Bronchial epithelial cell (primary cell): ENCODE results near the gene DCDC2C. TPM values are rescaled to one million over a fixed set of nuclear protein-coding genes. Genes with fewer than 3 reads are reported as not detected.

Experiments used
- DNase-seq: peaks from one replicate; pipeline ENCODE4 v3.0.0-alpha.2; 2010; ENCODE audit warnings: low read depth
- FAIRE-seq: peaks from 2 replicates; lab custom pipeline; 2011; peaks lifted over from hg19 to GRCh38; lab: Jason Lieb, UNC
- H3K27me3 ChIP-seq: 2 replicates; pipeline ENCODE4 v1.5.1; 2011; ENCODE audit warnings: low read length; ENCODE audit not compliant: control insufficient read depth, insufficient read depth
- H3K36me3 ChIP-seq: 2 replicates; pipeline ENCODE4 v1.5.1; 2011; ENCODE audit warnings: low read length; ENCODE audit not compliant: control insufficient read depth, insufficient read depth
- H3K4me3 ChIP-seq: 2 replicates; pipeline ENCODE4 v1.5.1; 2011; ENCODE audit warnings: mild to moderate bottlenecking, low read depth, low read length, control low read depth
- total RNA-seq: library from RNA; depleted of rRNA; stranded (reverse); fragments of >200 nt; gene quantifications from 2 replicates; pipeline ENCODE4 v1.2.1, GENCODE V29; 2014
- TF ChIP-seq, protein P1 (sequence below): IDR thresholded peaks from 2 replicates; pipeline ENCODE4 v1.5.1; 2011; ENCODE audit warnings: mild to moderate bottlenecking, moderate library complexity, low read length, control low read depth, inconsistent platforms; ENCODE audit not compliant: insufficient read depth, severe bottlenecking

The DCDC2C gene
- total RNA-seq, 1 donor from 2014 or later: not detected

DNA sequence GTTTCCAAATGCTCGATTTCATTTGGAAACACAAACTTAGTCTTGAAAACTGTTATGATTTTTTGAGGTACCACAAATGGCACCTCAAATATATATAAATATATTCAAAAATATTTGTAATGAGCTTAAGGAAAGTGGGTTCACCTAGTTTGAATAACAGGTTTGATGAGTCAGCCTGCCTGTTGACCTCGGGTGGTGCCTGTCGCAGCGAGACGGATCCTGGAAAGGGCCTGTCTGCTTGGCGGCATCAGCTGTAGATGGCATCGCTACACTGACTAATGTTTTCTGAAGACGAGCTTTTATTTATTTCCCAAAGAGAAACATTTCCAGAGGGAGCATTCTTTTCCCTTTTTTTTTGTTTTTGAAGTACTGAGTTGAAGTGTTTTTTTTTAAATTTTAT lies 38.5 kb upstream of the DCDC2C start:
- TF ChIP-seq, protein P1, sequence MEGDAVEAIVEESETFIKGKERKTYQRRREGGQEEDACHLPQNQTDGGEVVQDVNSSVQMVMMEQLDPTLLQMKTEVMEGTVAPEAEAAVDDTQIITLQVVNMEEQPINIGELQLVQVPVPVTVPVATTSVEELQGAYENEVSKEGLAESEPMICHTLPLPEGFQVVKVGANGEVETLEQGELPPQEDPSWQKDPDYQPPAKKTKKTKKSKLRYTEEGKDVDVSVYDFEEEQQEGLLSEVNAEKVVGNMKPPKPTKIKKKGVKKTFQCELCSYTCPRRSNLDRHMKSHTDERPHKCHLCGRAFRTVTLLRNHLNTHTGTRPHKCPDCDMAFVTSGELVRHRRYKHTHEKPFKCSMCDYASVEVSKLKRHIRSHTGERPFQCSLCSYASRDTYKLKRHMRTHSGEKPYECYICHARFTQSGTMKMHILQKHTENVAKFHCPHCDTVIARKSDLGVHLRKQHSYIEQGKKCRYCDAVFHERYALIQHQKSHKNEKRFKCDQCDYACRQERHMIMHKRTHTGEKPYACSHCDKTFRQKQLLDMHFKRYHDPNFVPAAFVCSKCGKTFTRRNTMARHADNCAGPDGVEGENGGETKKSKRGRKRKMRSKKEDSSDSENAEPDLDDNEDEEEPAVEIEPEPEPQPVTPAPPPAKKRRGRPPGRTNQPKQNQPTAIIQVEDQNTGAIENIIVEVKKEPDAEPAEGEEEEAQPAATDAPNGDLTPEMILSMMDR: no peak
- FAIRE-seq (no peak), DNase-seq (no peak)
- H3K27me3 ChIP-seq: no peaks in the 10 kb centered on the region
- H3K36me3 ChIP-seq: no peaks in the 10 kb centered on the region
- no peak overlapping the region for H3K4me3 ChIP-seq

DNA sequence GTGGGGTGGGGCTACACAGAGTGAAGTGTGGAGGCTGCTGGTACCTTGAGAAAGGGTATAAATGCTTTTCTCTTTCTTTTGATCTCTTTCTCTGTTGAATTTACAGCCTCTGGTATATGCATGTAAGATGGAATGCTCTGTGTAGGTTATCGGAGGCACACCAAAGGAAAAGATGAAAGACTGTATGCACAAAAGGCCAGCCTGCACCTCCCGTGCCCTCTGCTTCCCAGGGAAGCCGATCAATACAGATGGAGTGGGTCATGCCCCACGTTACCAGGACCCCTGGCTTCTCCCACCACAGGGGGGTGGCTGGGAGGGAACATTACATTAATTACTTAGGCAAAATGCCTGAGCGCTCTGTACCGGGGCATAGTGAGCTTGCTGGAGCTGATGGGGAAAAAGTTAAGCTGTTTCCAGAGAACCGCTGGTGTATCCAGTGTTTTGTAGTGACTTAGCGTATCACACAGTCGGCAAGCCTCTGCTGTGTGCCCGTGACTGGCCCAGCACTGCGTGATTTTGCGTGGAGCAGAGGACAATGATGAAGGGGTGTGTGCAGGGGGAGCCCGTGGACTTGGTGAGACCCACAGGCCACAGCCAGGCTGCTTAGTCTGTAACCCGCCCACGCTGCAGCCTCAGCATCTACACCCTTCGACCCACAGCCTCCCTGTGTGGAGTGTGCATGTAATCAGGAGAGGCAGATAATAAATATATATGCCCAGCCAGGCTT lies 37.3 kb upstream of the DCDC2C start:
- no peaks in the 10 kb centered on the region for H3K27me3 ChIP-seq
- FAIRE-seq: no peak
- DNase-seq: no peak
- TF ChIP-seq, protein P1: no peak
- H3K36me3 ChIP-seq: no peaks in the 10 kb centered on the region
- H3K4me3 ChIP-seq: no peak overlapping the region

DNA sequence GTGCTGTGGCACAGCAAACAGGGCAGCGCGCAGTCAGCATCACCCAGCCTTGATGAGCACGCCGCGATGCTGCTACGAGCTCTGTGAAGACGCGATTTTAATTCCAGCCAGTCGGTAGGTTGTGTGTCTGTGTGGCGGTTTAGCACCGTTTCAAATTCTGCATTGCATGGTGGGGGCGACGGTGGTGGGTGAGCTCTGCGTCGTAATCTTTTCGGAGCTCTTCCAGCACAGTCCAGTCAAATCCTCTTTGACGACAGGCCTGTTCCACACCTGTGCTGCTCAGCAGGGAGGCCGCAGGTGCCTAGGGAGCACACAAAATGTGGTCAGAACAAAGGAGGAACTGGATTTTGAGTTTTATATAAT lies 36.8 kb upstream of the DCDC2C start:
- H3K36me3 ChIP-seq: no peaks in the 10 kb centered on the region
- no peak for DNase-seq
- H3K4me3 ChIP-seq: no peak overlapping the region
- no peak for FAIRE-seq
- no peaks in the 10 kb centered on the region for H3K27me3 ChIP-seq
- TF ChIP-seq, protein P1: no peak

DNA sequence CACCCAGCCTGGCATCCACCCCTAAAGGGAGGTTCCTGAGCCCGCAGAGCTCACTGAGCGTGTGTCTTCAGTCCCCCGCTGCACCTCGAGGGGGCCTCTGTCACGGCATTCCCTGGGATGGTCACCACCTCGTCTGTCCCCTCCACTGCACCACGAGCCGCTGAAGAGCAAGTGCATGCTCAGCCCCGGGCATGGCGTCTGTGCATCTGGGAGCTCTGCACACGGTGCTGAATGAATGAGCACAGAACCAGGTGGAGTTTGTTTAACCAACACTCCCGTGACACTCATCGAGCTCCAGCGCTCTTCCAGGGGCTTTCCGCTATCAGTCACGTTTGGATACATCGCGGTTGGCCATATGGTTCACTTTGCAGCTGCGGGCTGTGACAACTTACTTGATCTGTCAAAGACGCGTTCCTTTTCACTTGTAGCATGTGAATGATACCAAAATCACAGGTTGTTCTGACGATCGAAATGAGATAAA lies 36.2 kb upstream of the DCDC2C start:
- Histone ChIP-seq H3K36me3 (no peaks in the 10 kb centered on the region), H3K4me3 (no peak overlapping the region), H3K27me3 (no peaks in the 10 kb centered on the region)
- TF ChIP-seq, protein P1: no peak
- DNase-seq: no peak
- no peak for FAIRE-seq

DNA sequence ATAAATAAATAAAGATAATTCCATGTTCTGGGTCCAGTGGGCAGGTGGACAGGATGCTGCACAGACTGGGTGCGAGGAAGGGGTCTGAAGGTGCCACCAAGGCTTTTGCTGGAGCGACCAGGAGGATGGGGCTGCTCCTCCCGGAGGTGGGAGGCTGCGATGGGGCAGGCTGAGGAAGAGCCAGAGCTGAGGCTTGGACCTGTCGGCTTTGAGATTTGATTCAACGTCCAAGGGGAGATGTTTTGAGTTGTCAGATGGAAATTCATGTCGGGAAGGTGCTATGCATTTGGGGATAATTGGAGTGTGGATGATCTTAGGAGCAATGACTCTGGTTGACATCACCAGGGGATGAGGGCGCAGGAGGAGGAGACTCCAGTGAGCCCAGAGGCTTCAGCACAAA lies 33.7 kb upstream of the DCDC2C start:
- no peak for FAIRE-seq
- DNase-seq: no peak
- H3K27me3 ChIP-seq: no peaks in the 10 kb centered on the region
- TF ChIP-seq, protein P1: no peak
- no peak overlapping the region for H3K4me3 ChIP-seq
- no peaks in the 10 kb centered on the region for H3K36me3 ChIP-seq

DNA sequence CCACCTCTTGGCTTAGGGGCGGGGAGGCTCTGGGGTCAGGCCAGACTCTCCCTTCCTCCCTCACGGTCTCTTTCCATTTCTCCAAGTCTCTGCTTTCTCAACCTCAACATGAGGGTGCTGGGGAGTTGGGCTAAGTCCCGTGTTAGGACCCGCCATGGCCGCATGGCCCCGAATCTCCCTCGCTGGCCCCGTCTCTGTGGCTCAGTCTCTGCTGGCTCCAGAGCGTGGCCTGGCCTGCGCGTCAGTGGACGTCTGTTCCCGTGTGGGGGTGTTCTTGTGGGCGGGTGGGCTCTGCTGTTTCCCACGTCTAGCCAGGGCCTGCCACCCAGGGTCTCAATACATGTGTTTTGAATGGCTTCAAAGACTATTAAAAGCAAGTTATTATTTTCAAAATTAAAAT lies 33.0 kb upstream of the DCDC2C start:
- Histone ChIP-seq H3K4me3 (no peak overlapping the region), H3K27me3 (no peaks in the 10 kb centered on the region), H3K36me3 (no peaks in the 10 kb centered on the region)
- no peak for DNase-seq
- FAIRE-seq: no peak
- TF ChIP-seq, protein P1: no peak
